HG02943 (cell line): ENCODE data around the gene SNTB2.

Experiments used
- ATAC-seq: cut with Tn5 transposase; IDR thresholded peaks from one replicate; pipeline ENCODE4 v1.9.1; 2021; ENCODE audit warnings: mild to moderate bottlenecking, low read depth, moderate library complexity; ENCODE audit not compliant: unreplicated experiment

The SNTB2 gene

DNA sequence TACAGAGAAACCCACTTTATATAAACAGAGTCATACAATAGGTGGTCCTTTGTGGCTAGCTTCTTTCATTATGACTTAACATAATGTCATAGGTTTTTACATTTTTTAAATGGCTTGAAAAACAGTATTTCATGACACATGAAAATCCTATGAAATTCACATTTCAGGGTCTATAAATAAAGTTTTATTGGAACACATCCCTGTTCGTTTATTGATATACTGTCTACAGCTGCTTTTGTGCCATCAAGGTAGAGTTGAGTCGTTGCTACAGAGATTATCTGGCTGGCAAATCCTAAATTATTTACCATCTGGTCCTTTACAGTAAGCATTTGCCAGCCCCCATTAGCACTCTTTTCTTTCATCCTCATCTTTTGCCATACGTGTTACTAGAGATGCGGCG is 126.5 kb downstream of the SNTB2 start:
- ATAC-seq, result no peak

DNA sequence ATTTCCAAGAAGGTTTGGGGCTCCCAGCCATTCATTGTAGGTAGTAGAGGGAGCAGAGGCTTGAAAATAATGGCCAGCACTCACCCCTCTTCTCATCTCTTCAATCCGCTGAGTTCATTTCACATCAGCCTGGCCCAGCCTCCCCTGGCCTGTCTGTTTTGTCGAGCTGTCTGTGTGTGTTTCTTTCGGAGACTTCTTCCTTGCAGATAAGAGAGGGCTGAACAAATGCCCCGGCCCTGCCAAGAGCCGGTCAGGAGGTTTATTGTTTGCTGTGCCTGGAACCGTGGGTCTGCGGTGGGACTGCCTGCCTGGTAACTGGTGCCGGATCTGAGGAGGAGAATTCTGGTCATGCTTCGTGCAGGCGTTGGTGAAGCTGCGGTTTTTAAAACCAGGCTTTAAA is 127.6 kb downstream of the SNTB2 start:
- no peak for ATAC-seq

DNA sequence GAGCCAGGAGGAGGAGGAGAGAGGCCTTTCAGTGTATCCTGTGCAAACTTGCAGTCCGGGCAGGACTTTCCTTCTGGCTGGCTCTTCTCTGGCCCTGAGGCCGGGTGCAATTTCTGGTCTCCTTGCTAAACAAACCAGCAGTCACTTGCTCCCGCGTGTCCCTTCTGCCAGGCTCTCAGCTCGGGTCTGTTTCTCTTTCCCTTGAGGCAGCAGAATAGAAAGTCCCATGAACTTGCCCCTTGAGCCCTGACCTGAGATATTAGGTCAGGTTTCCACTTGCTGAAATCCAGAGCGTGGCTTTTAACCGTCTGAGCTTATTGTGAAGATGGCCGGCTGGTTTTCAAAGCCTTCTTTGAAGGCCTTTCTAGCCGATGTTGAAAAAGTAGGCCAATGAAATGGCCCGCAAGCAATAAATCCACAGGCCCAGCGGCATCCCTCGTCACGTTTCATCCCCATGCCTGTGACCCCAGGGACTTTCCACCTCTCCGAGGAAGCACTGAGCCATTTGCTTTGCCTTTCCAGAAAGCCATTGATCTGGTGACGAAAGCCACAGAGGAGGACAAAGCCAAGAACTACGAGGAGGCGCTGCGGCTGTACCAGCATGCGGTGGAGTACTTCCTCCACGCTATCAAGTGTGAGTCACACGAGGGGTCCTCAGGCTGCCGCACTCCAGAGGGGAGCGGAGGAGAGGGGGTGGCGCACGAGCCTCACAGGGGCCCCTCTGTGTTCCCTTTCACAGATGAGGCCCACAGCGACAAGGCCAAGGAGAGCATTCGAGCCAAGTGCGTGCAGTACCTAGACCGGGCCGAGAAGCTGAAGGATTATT is 128.7 kb downstream of the SNTB2 start:
- no peak for ATAC-seq

DNA sequence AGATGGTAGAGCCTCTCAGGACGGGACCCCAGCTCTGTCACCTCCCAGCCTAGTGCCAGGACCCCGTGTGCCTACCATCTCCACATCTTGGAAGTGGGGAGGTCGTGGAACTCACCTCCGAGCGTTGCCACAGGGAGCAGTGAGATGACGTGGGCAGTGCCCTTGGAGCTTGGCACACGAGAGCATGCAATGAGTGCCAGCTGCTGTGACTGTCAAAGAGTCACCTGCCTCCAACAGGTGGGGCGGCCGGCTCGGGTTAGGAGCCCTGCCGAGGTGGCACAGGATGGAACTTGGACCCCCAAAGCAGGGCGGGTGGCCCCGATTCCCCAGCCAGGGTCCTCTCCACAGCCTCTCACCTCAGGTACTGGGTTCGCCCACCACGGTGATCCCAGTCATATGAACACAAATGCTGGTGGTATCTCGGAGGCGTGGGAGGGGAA is 129.7 kb downstream of the SNTB2 start:
- ATAC-seq, result no peak

DNA sequence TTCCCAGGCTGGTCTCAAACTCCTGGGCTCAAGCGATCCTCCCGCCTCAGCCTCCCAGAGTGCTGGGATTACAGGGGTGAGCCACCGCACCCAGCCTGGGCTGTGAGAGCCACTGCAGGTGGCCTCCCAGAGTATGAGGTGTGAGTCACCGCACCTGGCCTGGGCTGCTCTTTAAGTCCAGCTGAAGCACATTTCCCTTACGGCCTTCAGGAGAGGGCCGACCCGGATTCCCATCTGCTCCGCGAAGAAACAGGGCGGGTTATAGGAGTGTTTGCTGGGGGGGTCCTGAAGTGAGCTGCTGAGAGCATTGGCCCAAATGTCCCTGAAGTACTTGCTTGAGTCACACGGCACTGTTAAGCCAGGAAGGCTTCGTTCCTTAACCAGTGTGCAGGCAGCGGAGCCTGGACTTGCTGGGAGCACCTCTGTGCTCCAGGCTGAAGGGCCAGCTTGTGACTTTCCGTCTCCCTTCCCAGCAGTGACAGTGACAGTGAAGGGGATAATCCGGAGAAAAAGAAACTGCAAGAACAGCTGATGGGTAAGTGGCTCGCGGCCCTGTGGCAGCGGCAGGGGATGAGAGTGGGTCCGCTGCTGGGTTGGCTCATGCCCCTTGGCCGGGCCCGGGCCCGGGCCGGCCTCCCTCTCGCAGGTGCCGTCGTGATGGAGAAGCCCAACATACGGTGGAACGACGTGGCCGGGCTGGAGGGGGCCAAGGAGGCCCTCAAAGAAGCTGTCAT is 131.4 kb downstream of the SNTB2 start:
- no peak for ATAC-seq

DNA sequence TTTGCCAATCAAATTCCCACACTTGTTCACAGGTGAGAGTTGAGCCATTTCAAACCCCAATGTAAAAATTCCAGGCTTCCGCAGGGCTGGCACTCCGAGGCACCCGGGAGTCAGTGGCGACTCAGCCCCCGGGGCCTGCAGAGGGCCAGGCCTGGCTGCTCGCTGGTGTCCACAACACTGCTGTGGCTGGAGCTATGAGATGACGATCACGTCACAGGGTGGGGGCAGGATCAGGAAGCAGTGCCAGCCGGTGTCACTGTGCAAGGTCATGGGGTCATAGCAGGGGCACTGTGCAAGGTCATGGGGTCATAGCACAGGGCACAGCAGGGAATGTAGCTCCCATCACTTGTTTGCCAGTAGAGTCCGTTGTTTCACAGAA is 131.9 kb downstream of the SNTB2 start:
- no peak for ATAC-seq

DNA sequence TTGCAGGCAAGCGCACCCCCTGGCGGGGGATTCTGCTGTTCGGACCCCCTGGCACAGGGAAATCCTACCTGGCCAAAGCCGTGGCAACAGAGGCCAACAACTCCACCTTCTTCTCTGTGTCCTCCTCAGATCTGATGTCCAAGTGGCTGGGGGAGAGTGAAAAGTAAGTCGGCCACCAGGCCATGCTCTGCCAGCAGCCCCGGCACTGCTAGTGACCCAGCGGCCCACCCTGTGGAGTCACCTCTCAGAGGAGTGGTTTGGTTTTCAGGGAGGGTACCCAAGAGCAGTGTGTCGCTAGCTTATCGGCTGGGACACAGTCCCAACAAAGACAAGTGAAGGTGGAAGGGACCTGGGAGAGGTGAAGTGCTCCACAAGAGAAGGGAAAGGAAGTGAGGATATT is 132.4 kb downstream of the SNTB2 start:
- ATAC-seq, result no peak

GRCh38 chr16:69319826-69320739 is 133.1 kb downstream of the SNTB2 start:
- no peak for ATAC-seq

DNA sequence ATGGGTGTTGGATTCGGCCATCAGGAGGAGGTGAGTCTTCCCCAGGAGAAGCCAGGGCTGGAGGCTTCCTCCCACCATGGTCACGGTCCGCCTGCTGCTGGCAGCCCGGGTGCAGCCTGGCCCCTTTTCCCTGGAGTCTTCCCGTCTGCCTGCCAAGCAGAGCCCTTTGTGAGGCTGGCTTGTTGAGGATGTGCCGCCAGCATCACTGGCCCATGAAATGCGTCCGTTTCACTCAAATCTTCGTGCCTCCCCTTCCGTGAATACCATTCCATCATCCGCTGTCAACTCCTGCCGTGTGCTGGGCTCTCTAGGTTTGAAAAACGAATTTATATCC is 133.7 kb downstream of the SNTB2 start:
- ATAC-seq, result no peak

GRCh38 chr16:69321080-69321479 is 134.1 kb downstream of the SNTB2 start:
- no peak for ATAC-seq

DNA sequence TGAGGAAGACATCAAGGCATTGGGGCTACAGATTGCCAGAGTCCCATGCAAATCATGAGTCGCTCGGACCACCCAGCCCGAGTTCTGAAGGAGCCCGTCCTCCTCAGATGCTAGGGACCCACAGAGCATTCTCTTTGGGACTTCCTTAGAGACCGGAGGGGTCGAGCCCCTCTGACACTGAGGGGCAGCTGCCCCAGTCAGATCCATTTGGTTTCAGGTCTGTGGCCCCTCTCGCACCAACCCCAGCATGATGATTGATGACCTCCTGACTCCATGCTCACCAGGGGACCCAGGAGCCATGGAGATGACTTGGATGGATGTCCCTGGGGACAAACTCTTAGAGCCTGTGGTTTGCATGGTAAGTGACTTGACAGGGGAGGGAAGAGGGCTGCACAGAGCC is 135.4 kb downstream of the SNTB2 start:
- no peak for ATAC-seq

DNA sequence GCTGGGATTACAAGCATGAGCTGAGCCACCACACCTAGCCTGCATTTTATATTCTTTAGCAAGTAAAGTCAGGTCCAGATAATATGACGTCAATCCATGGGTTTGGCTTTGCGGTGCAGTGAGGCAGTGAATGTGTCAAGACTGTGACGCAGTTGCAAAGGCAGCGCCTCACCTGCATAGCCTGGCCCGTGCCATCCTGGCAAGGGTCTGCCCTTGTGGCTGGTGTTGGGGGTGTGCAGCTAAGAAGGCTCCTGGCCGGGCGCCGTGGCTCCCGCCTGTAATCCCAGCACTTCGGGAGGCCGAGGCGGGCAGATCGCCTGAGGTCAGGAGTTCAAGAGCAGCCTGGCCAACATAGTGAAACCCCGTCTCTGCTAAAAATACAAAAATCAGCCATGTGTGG is 136.5 kb downstream of the SNTB2 start:
- no peak for ATAC-seq

- ATAC-seq, result no peak
These were observed 137.1 kb downstream of the SNTB2 start for GRCh38 chr16:69324013-69324531.

DNA sequence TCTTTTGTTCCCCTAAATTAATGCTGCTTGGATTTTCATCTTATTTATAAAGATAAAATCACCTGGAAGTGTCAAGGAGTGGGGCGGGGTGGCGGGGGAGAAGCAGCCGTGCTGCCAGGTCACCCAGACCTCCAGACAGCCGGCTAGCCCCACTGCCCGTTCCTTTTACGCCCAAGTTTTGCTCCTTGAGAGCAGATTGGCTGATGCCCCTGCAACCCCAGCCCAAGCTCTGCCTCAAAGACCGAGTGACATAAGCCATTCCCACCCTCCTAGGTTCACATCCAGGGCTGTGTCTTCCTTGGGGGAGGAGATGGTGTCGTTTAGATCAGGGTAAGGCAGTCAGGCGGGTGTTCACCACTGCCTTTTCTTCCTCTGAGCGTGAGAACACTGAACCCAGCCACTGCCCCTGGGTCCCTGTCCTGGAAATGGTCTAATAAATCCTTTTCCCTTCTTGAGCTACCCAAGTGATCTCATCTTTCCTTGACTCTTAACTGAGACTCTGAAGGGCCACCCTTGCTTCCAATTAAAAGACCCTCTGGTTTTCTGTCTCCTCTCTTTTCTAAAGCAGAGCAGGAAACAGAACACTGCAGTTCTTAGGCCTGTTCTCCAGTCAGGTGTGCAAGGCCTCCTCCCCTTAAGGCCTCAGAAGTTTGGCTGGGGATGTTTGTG is 137.8 kb downstream of the SNTB2 start:
- ATAC-seq, result no peak

DNA sequence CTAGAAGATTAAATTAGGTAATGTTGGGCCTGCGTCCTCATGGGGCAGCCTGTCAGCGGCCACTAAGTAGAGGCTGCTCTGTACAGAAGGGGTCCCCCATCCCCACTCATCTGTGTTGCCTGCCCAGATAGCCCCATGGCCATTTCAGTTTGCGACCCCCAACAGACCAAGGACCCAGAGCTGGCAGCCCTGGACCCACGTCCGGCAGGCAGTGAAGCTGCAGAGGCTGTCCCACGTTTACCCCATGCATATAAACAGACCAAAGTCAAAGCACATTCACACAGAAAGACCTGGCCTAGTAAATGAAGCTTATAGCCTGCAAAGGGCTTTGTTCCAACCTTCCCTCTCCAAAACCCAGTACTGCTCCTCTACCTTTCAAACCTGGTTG is 138.8 kb downstream of the SNTB2 start:
- no peak for ATAC-seq

GRCh38 chr16:69326172-69326873 is 139.4 kb downstream of the SNTB2 start:
- no peak for ATAC-seq

DNA sequence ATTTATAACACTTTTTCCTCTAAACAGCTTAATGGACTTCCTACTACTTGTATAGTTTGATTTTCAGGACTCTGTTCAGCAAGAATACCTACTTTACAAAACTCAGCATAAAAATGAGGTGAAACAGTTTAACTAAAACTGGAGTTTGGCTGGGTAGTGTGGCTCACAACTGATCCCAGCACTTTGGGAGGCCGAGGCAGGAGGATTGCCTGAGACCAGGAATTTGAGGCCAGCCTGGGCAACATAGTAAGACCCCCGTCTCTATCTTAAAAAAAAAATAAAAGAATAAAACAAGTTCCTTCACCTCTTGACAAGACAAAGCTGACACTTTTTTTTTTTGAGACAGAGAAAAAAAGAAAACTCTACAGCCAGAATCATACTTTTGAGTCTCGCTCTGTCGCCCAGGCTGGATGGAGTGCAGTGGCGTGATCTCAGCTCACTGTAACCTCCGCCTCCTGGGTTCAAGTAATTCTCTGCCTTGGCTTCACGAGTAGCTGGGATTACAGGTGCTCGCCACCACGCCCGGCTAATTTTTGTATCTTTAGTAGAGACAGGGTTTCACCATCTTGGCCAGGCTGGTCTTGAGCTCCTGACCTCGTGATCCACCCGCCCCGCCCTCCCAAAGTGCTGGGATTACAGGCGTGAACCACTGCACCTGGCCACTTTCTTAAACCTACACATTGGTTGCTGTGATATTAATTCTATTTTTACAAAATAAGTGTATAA is 140.8 kb downstream of the SNTB2 start:
- ATAC-seq, result no peak

DNA sequence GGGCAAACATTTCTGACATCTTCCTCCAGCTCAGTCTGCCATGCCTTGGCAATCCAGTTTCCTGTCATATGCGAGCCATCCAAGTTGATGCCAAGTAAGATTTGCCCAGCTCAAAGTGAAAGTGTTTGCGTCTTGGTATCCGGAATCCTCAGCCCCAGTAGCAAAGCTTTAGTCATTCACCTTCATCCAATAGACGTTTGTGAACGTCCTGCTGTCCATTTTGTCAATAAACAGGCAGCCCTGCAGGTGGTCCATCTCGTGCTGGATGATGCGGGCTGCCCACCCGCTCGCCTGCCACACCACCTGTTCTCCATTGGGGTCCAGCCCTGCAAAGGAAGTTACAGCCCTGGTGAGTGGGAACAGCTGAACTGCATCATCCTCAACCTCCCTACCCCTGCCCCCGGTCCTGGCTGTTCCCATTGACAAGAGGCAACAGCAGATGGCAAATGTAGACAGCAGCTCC is 141.9 kb downstream of the SNTB2 start:
- no peak for ATAC-seq
